Activated CD8-positive, alpha-beta memory T cell treated with anti-CD3 and anti-CD28 coated beads, Interleukin-2, amount 50 U/mL, for 24 hours (primary cell): Measurements from ENCODE around the gene REC8.
A peak's percentile ranks its signal among the peaks of the same experiment; 100 is the strongest.

Experiments
- DNase-seq: peaks from one replicate; pipeline ENCODE4 v3.0.0-alpha.2; 2020; ENCODE audit errors: extremely low read depth

REC8 gene

GRCh38 chr14:24171422-24172260, at the start of gene REC8:
Gene REC8, plus strand, starts transcription at chr14:24172080. Its CDS starts 473 bp downstream, at chr14:24172553.
- DNase-seq, result peak; percentile 54

GRCh38 chr14:24122416-24122815, 49.5 kb upstream of the REC8 start:
- no peak for DNase-seq

DNA sequence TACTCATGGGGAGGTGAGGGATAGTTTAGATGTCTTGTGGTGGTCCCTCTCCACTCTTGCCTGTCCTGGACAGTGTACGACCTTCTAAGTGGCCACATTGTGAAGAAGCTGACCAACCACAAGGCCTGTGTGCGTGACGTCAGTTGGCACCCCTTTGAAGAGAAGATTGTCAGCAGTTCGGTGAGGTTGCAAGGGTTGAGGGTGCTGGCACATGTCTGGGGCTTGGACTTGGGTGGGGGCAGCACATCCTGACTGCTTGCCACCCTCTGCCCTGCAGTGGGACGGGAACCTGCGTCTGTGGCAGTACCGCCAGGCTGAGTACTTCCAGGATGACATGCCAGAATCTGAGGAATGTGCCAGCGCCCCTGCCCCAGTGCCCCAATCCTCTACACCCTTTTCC, 49.0 kb upstream of the REC8 start:
- no peak for DNase-seq

- no peak for DNase-seq
Measured at GRCh38 chr14:24123424-24124417, 48.2 kb upstream of the REC8 start.

- no peak for DNase-seq
Measured at GRCh38 chr14:24126939-24127338, 44.9 kb upstream of the REC8 start.

GRCh38 chr14:24127673-24128072, 44.2 kb upstream of the REC8 start:
- DNase-seq, result no peak

- no peak for DNase-seq
Measured at GRCh38 chr14:24129410-24129998, 42.4 kb upstream of the REC8 start.

GRCh38 chr14:24130380-24130716, 41.5 kb upstream of the REC8 start, which contains the start of gene FITM1:
Gene FITM1, plus strand, starts transcription at chr14:24130659. Its CDS starts 905 bp downstream, at chr14:24131564.
- no peak for DNase-seq

- no peak for DNase-seq
Measured at GRCh38 chr14:24130717-24131548, 40.9 kb upstream of the REC8 start.

DNA sequence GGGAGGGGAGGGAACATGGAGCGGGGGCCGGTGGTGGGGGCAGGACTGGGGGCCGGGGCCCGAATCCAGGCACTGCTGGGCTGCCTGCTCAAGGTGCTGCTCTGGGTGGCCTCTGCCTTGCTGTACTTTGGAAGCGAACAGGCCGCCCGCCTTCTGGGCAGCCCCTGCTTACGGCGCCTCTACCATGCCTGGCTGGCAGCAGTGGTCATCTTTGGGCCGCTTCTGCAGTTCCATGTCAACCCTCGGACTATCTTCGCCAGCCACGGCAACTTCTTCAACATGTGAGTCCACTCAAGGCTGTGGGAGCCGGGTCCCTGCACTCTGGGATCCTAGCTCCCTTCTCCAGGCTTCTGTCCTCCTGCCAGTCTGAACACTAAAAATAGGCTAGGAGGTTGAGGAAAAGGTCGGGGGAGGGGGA, 40.3 kb upstream of the REC8 start:
- DNase-seq, result no peak

DNA sequence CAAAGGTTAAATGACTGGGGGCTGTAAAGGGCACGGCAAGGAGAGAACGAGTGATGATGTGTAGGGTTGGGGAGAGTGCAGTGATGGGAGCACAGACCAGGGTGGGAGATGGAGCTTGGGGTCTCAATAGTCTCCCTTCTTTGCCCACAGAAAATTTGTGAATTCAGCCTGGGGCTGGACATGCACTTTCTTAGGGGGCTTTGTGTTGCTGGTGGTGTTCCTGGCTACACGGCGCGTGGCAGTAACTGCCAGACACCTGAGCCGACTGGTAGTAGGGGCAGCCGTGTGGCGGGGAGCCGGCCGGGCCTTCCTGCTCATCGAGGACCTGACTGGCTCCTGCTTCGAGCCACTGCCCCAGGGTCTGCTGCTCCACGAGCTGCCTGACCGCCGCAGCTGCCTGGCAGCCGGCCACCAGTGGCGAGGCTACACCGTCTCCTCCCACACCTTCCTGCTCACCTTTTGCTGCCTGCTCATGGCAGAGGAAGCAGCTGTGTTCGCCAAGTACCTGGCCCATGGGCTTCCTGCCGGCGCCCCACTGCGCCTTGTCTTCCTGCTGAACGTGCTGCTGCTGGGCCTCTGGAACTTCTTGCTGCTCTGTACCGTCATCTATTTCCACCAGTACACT, 39.7 kb upstream of the REC8 start:
- DNase-seq, result no peak

- no peak for DNase-seq
Measured at GRCh38 chr14:24132976-24133375, 38.9 kb upstream of the REC8 start.

DNA sequence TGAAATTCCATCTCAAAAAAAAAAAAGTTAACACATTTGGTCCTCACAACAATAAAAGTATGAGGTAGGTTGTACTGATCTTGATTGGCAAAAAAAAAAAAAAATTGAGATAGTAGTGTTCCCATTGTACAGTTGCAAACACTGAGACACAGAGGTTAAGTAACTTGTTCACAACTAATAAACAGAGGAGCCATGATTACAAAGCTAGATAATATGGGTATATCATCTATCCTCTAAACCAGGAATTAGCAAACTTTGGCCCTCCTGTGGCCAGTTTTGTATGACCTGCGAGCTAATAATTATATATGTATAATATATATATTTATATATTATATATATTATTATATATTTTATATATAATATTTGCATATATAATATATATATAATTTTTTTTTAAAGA, 38.1 kb upstream of the REC8 start:
- DNase-seq, result no peak

- DNase-seq, result no peak
Measured at GRCh38 chr14:24135584-24135833, 36.4 kb upstream of the REC8 start.

GRCh38 chr14:24135834-24136683, 35.8 kb upstream of the REC8 start, which contains the start of gene PSME1:
Gene PSME1, plus strand, starts transcription at chr14:24136194. Its CDS starts 69 bp downstream, at chr14:24136263.
- DNase-seq, result peak; percentile 77

- DNase-seq, result no peak
Measured at GRCh38 chr14:24136684-24137528, 35.0 kb upstream of the REC8 start.

DNA sequence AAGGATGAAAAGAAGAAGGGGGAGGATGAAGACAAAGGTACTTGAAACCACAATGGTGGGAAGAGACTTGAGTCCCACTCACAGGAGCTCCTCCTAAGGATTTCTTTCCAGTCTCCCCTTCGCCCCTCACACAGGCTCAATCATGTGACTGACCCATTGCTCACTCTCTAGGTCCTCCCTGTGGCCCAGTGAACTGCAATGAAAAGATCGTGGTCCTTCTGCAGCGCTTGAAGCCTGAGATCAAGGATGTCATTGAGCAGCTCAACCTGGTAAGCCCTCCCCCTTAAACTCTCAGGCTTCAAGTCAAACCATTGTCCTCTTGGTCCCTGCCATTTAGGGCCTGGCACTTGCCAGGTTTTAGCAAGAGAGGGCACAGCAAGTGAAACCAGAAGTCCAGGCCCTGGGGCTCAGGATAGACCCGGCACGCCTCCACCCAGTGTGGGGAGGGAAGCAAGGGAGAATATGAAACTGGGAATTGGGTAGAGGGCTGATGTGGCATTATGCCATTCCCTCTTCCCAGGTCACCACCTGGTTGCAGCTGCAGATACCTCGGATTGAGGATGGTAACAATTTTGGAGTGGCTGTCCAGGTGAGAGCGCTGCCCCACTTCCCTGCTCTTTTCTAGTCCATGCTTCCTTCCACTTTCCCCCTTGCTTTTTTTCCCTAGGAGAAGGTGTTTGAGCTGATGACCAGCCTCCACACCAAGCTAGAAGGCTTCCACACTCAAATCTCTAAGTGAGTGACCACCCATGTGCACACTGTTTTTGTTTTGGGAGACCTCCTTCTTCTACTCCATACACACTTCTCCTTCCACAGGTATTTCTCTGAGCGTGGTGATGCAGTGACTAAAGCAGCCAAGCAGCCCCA, 34.1 kb upstream of the REC8 start:
- no peak for DNase-seq
